Right atrium auricular region (tissue), 2 donors: ENCODE results near the gene REG4. TPM values are rescaled to one million over a fixed set of nuclear protein-coding genes. Genes with fewer than 3 reads are reported as not detected.

Experiments used
- DNase-seq: peaks from one replicate; pipeline ENCODE4 v3.0.0-alpha.2; 2019; ENCODE audit warnings: low spot score
- H3K27ac ChIP-seq, 2 donors: fragments of 200-600 bp; sonication (generic); 1 replicate in 1 of 2; 2 replicates in 1 of 2; pipeline ENCODE4 v1.5.1; 2016 to 2019
- H3K27me3 ChIP-seq, 2 donors: fragments of 200-600 bp; sonication (generic); one replicate each; pipeline versions ENCODE4 v1.5.1 to v1.6.0; 2017 to 2019
- H3K36me3 ChIP-seq: fragments of 200-600 bp; sonication (generic); one replicate; pipeline ENCODE4 v1.5.1; 2016
- H3K4me1 ChIP-seq, 2 donors: fragments of 200-600 bp; sonication (generic); one replicate each; pipeline versions ENCODE4 v1.5.1 to v1.6.0; 2017 to 2019
- H3K4me3 ChIP-seq, 2 donors: fragments of 200-600 bp; sonication (generic); 1 replicate in 1 of 2; 2 replicates in 1 of 2; pipeline ENCODE4 v1.5.1; 2017 to 2019; ENCODE audit warnings: mild to moderate bottlenecking in 1 of 2, moderate library complexity in 1 of 2
- H3K9me3 ChIP-seq, 2 donors: fragments of 200-600 bp; sonication (generic); one replicate each; pipeline ENCODE4 v1.5.1; 2019
- CTCF ChIP-seq, 2 donors: fragments of 200-600 bp; sonication (generic); IDR thresholded peaks; one replicate each; pipeline ENCODE4 v1.5.1; 2019; ENCODE audit warnings: antibody characterized with exemption in 2 of 2
- total RNA-seq, 2 donors: library from RNA; depleted of rRNA; stranded (reverse); fragments of >200 nt; gene quantifications; one replicate each; pipeline ENCODE4 v1.1.0, GENCODE V29; 2016

Gene REG4
- total RNA-seq, 2 donors from 2014 or later: not detected

- Histone ChIP-seq H3K27me3 (no peaks in the 10 kb centered on the region), H3K4me1 (peaks cover 0 to 14% of the 10 kb centered on the region in 2 donors), H3K4me3 (no peak overlapping the region), H3K9me3 (no peaks in the 10 kb centered on the region), H3K27ac (no peak overlapping the region), H3K36me3 (no peaks in the 10 kb centered on the region)
- no peak for DNase-seq
- no peak for TF ChIP-seq CTCF (IDR thresholded peaks at IDR 0.05)
Measured at GRCh38 chr1:119748040-119748439, 63.2 kb downstream of the REG4 start.

GRCh38 chr1:119747451-119747850, 63.8 kb downstream of the REG4 start:
- Histone ChIP-seq H3K27me3 (no peaks in the 10 kb centered on the region), H3K4me1 (peaks cover 0 to 20% of the 10 kb centered on the region in 2 donors), H3K9me3 (no peaks in the 10 kb centered on the region), H3K27ac (no peak overlapping the region), H3K4me3 (no peak overlapping the region), H3K36me3 (no peaks in the 10 kb centered on the region)
- no peak for TF ChIP-seq CTCF (IDR thresholded peaks at IDR 0.05)
- DNase-seq: no peak

- Histone ChIP-seq H3K4me3 (no peak overlapping the region), H3K4me1 (peaks cover 0 to 28% of the 10 kb centered on the region in 2 donors), H3K27ac (no peak overlapping the region), H3K36me3 (no peaks in the 10 kb centered on the region), H3K9me3 (no peaks in the 10 kb centered on the region), H3K27me3 (no peaks in the 10 kb centered on the region)
- DNase-seq: no peak
- TF ChIP-seq CTCF (IDR thresholded peaks at IDR 0.05): no peak
Measured at GRCh38 chr1:119745034-119745433, 66.2 kb downstream of the REG4 start.

GRCh38 chr1:119744598-119744942, 66.7 kb downstream of the REG4 start:
- no peak overlapping the region for H3K4me3 ChIP-seq
- peaks cover 0 to 28% of the 10 kb centered on the region in 2 donors for H3K4me1 ChIP-seq
- no peaks in the 10 kb centered on the region for H3K27me3 ChIP-seq
- H3K9me3 ChIP-seq: no peaks in the 10 kb centered on the region
- H3K36me3 ChIP-seq: no peaks in the 10 kb centered on the region
- no peak for TF ChIP-seq CTCF (IDR thresholded peaks at IDR 0.05)
- DNase-seq: no peak
- H3K27ac ChIP-seq: no peak overlapping the region

Other genes starting within 250 kb of the REG4 start
- 10 to 100 TPM in 1 of 2 donors, 1 to 10 TPM in 1; 9.5 to 14.8 TPM for gene ZNF697, start 163.2 kb downstream of the REG4 start, total RNA-seq
- gene PHGDH, start 99.5 kb downstream of the REG4 start, total RNA-seq: 10 to 100 TPM; 23.5 to 29.4 TPM
- gene HMGCS2, start 42.6 kb downstream of the REG4 start, total RNA-seq: 10 to 100 TPM; 12.4 to 43.8 TPM
- gene ADAM30, start 85.1 kb upstream of the REG4 start, total RNA-seq: not detected